Keratinocyte (primary cell): Measurements from ENCODE around the gene PHF2. TPM values are rescaled to one million over a fixed set of nuclear protein-coding genes. Genes with fewer than 3 reads are reported as not detected.

Source experiments
- DNase-seq: peaks from one replicate; pipeline ENCODE4 v3.0.0-alpha.2; 2011; ENCODE audit warnings: low read depth, missing footprints, low spot score
- FAIRE-seq: peaks from 2 replicates; lab custom pipeline; 2011; peaks lifted over from hg19 to GRCh38; lab: Jason Lieb, UNC
- H2AFZ ChIP-seq: 2 replicates; pipeline ENCODE4 v1.6.0; 2012; ENCODE audit warnings: low read length, control low read depth, inconsistent platforms; ENCODE audit not compliant: control insufficient read depth
- H3K27ac ChIP-seq: 2 replicates; pipeline ENCODE4 v1.5.1; 2011; ENCODE audit warnings: low read length; ENCODE audit not compliant: control insufficient read depth, insufficient read depth
- H3K27me3 ChIP-seq: 3 replicates; pipeline ENCODE4 v1.6.0; 2011; ENCODE audit warnings: low read length; ENCODE audit not compliant: control insufficient read depth, insufficient read depth; ENCODE audit errors: extremely low read depth
- H3K36me3 ChIP-seq, 2 experiments: 2 replicates in 1 of 2; 3 replicates in 1 of 2; pipeline ENCODE4 v1.5.1; 2011; ENCODE audit warnings: low read length in 2 of 2, mild to moderate bottlenecking in 1 of 2; ENCODE audit not compliant: control insufficient read depth in 2 of 2, insufficient read depth in 2 of 2; ENCODE audit errors: extremely low read depth in 1 of 2
- H3K4me1 ChIP-seq: 3 replicates; pipeline ENCODE4 v1.5.1; 2011; ENCODE audit warnings: low read length; ENCODE audit not compliant: control insufficient read depth, insufficient read depth; ENCODE audit errors: extremely low read depth
- H3K4me2 ChIP-seq: 3 replicates; pipeline ENCODE4 v1.6.0; 2011; ENCODE audit warnings: low read depth, low read length; ENCODE audit not compliant: control insufficient read depth, insufficient read depth; ENCODE audit errors: extremely low read depth
- H3K4me3 ChIP-seq, 3 experiments: fragments of 200-600 bp in 1 of 3; sonication (generic) in 1 of 3; 2 replicates in 2 of 3; 3 replicates in 1 of 3; pipeline ENCODE4 v1.5.1; 2011 to 2016; ENCODE audit warnings: low read length in 3 of 3, mild to moderate bottlenecking in 3 of 3, control low read depth in 2 of 3, inconsistent platforms in 1 of 3, low read depth in 1 of 3, mixed read lengths in 1 of 3, mixed run types in 1 of 3, moderate library complexity in 1 of 3; ENCODE audit not compliant: control insufficient read depth in 2 of 3, insufficient read depth in 2 of 3; ENCODE audit errors: extremely low read depth in 1 of 3
- H3K79me2 ChIP-seq: 2 replicates; pipeline ENCODE4 v1.6.0; 2012; ENCODE audit warnings: low read length; ENCODE audit not compliant: control insufficient read depth, insufficient read depth
- H3K9ac ChIP-seq: 3 replicates; pipeline ENCODE4 v1.6.0; 2011; ENCODE audit warnings: low read length; ENCODE audit not compliant: control insufficient read depth, insufficient read depth; ENCODE audit errors: extremely low read depth
- H3K9me1 ChIP-seq: 3 replicates; pipeline ENCODE4 v1.6.0; 2011; ENCODE audit warnings: low read length; ENCODE audit not compliant: control insufficient read depth, insufficient read depth; ENCODE audit errors: extremely low read depth
- H3K9me3 ChIP-seq: 2 replicates; pipeline ENCODE4 v1.5.1; 2012; ENCODE audit warnings: low read depth, low read length; ENCODE audit not compliant: control insufficient read depth
- H4K20me1 ChIP-seq: 3 replicates; pipeline ENCODE4 v1.6.0; 2011; ENCODE audit warnings: low read length; ENCODE audit not compliant: control insufficient read depth, insufficient read depth; ENCODE audit errors: extremely low read depth
- EZH2 ChIP-seq: IDR thresholded peaks from one replicate; pipeline ENCODE4 v1.6.1; 2012; ENCODE audit warnings: inconsistent platforms, mild to moderate bottlenecking, low read length, moderate library complexity
- dilution Hi-C: fragments of 300-500 bp; cut with MboI; formaldehyde crosslinking; loops from one replicate; pipeline ENCODE4 v1.7.0; 2020; ENCODE audit warnings: low sequenced_read_pairs; ENCODE audit not compliant: extremely low pct_ligation_motif_present
- polyA plus RNA-seq, 5 experiments: library from polyadenylated mRNA; depleted of rRNA in 3 of 5; stranded (reverse) in 3 of 5; stranded (forward) in 1 of 5; unstranded in 1 of 5; fragments of >200 nt; gene quantifications; 1 replicate in 1 of 5; 2 replicates in 3 of 5; 3 replicates in 1 of 5; pipeline versions ENCODE4 v1.2.1 to v1.2.3, GENCODE V29; 2011 to 2012; ENCODE audit warnings: missing spikeins in 2 of 5, low read depth in 1 of 5, low replicate concordance in 1 of 5
- TF ChIP-seq, protein P1 (sequence below), 3 experiments: IDR thresholded peaks in 1 of 3; conservative IDR thresholded peaks in 1 of 3; optimal IDR thresholded peaks in 1 of 3; 2 replicates in 2 of 3; 3 replicates in 1 of 3; pipeline versions ENCODE3 to v1.5.1; 2011; ENCODE audit warnings: low read length in 3 of 3, mild to moderate bottlenecking in 3 of 3, moderate library complexity in 2 of 3, control low read depth in 1 of 3, inconsistent platforms in 1 of 3; ENCODE audit not compliant: insufficient read depth in 2 of 3; ENCODE audit errors: extremely low read depth in 1 of 3

Gene PHF2
- polyA plus RNA-seq, 1 donor (not counting 4 experiments of a cell fraction or from before 2014, with no cell fraction given), result 5.1 TPM

DNA sequence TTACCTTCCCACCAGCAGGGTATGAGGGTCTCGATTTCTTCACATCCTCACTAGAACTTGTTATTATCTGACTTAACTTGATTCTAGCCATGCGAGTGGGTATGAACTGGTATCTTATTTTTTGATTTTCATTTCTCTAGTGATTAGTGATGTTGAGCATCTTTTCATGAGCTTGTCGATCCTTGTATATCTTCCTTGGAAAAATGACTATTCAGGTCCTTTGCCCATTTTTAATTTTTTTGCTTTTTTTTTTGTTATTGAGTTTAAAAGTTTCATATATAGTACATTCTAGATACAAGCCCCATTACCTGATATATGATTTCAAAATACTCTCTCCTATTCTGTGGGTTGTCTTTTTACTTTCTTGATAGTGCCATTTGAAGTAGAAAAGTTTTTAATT is 61.5 kb downstream of the PHF2 start:
- peaks cover 3 to 5% of the 10 kb centered on the region in 2 experiments for H3K36me3 ChIP-seq
- H4K20me1 ChIP-seq, result no peaks in the 10 kb centered on the region
- dilution Hi-C loops, result no loop called here
- no peak for DNase-seq
- FAIRE-seq, result no peak
- H3K79me2 ChIP-seq, result no peaks in the 10 kb centered on the region
- H3K27me3 ChIP-seq, result no peaks in the 10 kb centered on the region
- no peak overlapping the region for H3K4me2 ChIP-seq
- no peak overlapping the region for H3K27ac ChIP-seq
- H3K9me1 ChIP-seq, result no peaks in the 10 kb centered on the region
- no peaks in the 10 kb centered on the region for H3K9me3 ChIP-seq
- no peak overlapping the region for H3K9ac ChIP-seq
- TF ChIP-seq, protein P1, sequence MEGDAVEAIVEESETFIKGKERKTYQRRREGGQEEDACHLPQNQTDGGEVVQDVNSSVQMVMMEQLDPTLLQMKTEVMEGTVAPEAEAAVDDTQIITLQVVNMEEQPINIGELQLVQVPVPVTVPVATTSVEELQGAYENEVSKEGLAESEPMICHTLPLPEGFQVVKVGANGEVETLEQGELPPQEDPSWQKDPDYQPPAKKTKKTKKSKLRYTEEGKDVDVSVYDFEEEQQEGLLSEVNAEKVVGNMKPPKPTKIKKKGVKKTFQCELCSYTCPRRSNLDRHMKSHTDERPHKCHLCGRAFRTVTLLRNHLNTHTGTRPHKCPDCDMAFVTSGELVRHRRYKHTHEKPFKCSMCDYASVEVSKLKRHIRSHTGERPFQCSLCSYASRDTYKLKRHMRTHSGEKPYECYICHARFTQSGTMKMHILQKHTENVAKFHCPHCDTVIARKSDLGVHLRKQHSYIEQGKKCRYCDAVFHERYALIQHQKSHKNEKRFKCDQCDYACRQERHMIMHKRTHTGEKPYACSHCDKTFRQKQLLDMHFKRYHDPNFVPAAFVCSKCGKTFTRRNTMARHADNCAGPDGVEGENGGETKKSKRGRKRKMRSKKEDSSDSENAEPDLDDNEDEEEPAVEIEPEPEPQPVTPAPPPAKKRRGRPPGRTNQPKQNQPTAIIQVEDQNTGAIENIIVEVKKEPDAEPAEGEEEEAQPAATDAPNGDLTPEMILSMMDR (optimal IDR thresholded peaks at IDR 0.05 in 1 of 3, IDR thresholded peaks at IDR 0.05 in 1 of 3, conservative IDR thresholded peaks at IDR 0.05 in 1 of 3; ENCODE audit: extremely low read depth in 1 of 3, insufficient read depth in 2 of 3, low read length in 3 of 3), result no peak
- TF ChIP-seq EZH2, result no peak
- no peak overlapping the region for H3K4me3 ChIP-seq
- H2AFZ ChIP-seq, result no peak overlapping the region
- no peaks in the 10 kb centered on the region for H3K4me1 ChIP-seq

DNA sequence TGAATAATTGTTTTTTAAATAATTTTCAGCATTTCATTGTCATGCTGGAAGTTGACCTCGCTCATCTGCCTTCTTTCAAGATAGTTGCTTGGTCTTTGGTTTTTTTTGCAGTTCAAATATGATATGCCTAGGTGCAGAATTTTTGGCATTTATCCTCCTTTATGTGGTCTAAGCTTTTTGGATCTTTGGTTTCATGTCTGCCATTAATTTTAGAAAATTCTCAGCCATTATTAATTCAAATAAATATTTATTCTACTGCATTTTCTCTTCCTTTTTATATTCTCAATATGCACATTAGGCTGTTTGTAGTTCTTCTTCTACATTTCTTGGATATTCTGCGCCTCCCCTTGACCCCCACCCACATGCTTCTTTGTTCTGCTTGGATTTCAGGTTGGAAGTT is 63.6 kb downstream of the PHF2 start:
- H3K27me3 ChIP-seq, result no peaks in the 10 kb centered on the region
- no peaks in the 10 kb centered on the region for H3K9me1 ChIP-seq
- no peaks in the 10 kb centered on the region for H3K9me3 ChIP-seq
- peaks cover 3 to 6% of the 10 kb centered on the region in 2 experiments for H3K36me3 ChIP-seq
- no peaks in the 10 kb centered on the region for H3K4me1 ChIP-seq
- DNase-seq (no peak), FAIRE-seq (no peak)
- H2AFZ ChIP-seq, result no peak overlapping the region
- H3K4me2 ChIP-seq, result no peak overlapping the region
- TF ChIP-seq EZH2, result no peak
- TF ChIP-seq, protein P1 (optimal IDR thresholded peaks at IDR 0.05 in 1 of 3, IDR thresholded peaks at IDR 0.05 in 1 of 3, conservative IDR thresholded peaks at IDR 0.05 in 1 of 3; ENCODE audit: extremely low read depth in 1 of 3, insufficient read depth in 2 of 3, low read length in 3 of 3), result no peak
- no peaks in the 10 kb centered on the region for H3K79me2 ChIP-seq
- H3K4me3 ChIP-seq, result no peak overlapping the region
- no peaks in the 10 kb centered on the region for H4K20me1 ChIP-seq
- H3K9ac ChIP-seq, result no peak overlapping the region
- dilution Hi-C loops, result no loop called here
- H3K27ac ChIP-seq, result no peak overlapping the region
